Measurements from ENCODE around the gene PDE11A.
A peak's percentile ranks its signal among the peaks of the same experiment; 100 is the strongest.

PDE11A gene

GRCh38 chr2:178112202-178113152 lies 39.9 kb upstream of the PDE11A start, which contains the start of gene RBM45:
RBM45 (plus strand) TSS chr2:178112437; CDS start chr2:178112547, 110 bp downstream.
- Histone ChIP-seq H3K9me3 (no peaks in the 10 kb centered on the region), H3K4me1 (no peaks in the 10 kb centered on the region), H3K36me3 (no peaks in the 10 kb centered on the region), H3K4me3 (ENCODE audit: low read depth, low read length) (peak within 1 kb of the TSS; percentile 84), H3K27me3 (no peaks in the 10 kb centered on the region)
- DNase-seq: peak; percentile 90
- TF ChIP-seq, protein P1, sequence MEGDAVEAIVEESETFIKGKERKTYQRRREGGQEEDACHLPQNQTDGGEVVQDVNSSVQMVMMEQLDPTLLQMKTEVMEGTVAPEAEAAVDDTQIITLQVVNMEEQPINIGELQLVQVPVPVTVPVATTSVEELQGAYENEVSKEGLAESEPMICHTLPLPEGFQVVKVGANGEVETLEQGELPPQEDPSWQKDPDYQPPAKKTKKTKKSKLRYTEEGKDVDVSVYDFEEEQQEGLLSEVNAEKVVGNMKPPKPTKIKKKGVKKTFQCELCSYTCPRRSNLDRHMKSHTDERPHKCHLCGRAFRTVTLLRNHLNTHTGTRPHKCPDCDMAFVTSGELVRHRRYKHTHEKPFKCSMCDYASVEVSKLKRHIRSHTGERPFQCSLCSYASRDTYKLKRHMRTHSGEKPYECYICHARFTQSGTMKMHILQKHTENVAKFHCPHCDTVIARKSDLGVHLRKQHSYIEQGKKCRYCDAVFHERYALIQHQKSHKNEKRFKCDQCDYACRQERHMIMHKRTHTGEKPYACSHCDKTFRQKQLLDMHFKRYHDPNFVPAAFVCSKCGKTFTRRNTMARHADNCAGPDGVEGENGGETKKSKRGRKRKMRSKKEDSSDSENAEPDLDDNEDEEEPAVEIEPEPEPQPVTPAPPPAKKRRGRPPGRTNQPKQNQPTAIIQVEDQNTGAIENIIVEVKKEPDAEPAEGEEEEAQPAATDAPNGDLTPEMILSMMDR (IDR thresholded peaks at IDR 0.05; ENCODE audit: low read depth, low read length): peak; percentile 80

DNA sequence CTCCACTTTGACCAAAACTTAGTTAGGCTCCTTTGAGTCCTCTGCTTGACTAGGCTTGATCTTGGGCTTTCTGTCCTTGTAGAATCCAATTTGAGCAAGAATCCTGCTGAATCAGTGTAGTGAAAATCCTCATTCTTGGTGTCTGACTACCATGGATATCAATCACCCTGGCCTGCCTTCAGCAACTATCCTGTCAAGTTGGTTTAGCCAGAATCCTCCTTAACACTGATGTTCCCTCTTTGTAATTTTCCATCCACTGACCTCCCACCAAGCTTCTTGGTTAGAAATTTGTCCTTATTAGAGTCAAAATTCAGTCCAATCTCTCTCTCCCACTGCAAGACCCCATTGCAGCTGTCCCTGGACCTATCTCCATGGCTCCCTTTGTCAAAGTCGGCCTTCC lies 39.2 kb upstream of the PDE11A start:
- Histone ChIP-seq H3K9me3 (no peaks in the 10 kb centered on the region), H3K4me1 (no peaks in the 10 kb centered on the region), H3K27me3 (no peaks in the 10 kb centered on the region), H3K36me3 (no peaks in the 10 kb centered on the region), H3K4me3 (ENCODE audit: low read depth, low read length) (no peak overlapping the region)
- DNase-seq: no peak
- TF ChIP-seq, protein P1 (IDR thresholded peaks at IDR 0.05; ENCODE audit: low read depth, low read length): no peak

- TF ChIP-seq, protein P1 (IDR thresholded peaks at IDR 0.05; ENCODE audit: low read depth, low read length): no peak
- Histone ChIP-seq H3K4me3 (ENCODE audit: low read depth, low read length) (no peak overlapping the region), H3K9me3 (no peaks in the 10 kb centered on the region), H3K36me3 (no peaks in the 10 kb centered on the region), H3K27me3 (no peaks in the 10 kb centered on the region), H3K4me1 (no peaks in the 10 kb centered on the region)
- peak; percentile 9 for DNase-seq
Observed at GRCh38 chr2:178110681-178111080, 38.1 kb upstream of the PDE11A start.

DNA sequence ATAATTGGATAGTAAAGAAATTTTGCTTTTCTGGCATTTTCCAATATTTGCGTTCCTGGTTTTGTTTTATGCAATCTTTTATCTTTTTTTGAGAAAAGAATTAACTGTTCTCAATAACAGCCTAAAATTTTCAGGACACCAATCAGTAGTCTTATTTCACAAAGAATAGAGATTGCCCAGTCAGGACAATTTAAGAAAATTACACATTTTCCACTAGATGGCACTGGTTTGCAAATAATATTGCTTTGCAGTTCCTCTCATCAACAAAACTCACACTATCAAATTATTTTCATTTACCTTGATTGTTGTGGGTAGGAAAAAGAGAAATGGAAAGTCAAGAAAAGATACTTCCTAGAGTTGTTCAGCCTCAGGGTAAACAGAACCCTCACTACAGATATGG lies 37.2 kb upstream of the PDE11A start:
- no peaks in the 10 kb centered on the region for H3K27me3 ChIP-seq
- no peak overlapping the region for H3K4me3 ChIP-seq (ENCODE audit: low read depth, low read length)
- H3K4me1 ChIP-seq: no peaks in the 10 kb centered on the region
- no peaks in the 10 kb centered on the region for H3K36me3 ChIP-seq
- no peak for DNase-seq
- TF ChIP-seq, protein P1 (IDR thresholded peaks at IDR 0.05; ENCODE audit: low read depth, low read length): peak; percentile 50
- H3K9me3 ChIP-seq: no peaks in the 10 kb centered on the region

DNA sequence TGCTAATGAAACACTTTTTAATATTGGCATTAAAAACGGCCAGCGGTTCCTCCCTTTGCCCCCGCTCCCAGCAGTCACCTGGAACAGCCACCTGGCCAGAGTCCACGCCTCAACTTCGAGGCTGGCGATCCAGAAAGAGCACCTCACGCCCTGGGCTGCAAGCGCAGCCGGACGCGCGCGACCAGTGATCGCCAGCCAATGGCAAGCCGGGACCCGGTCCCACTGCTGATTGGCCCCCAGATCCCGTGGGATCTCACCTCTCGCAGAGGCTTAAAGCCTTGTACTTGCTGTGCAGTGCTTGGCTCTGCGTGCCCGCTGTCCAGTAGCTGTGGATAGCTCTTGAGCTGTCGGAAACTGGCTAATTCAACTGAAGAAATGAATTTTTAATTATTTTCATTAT lies 35.6 kb upstream of the PDE11A start:
- no peak for DNase-seq
- Histone ChIP-seq H3K4me1 (no peaks in the 10 kb centered on the region), H3K9me3 (no peaks in the 10 kb centered on the region), H3K4me3 (ENCODE audit: low read depth, low read length) (no peak overlapping the region), H3K27me3 (no peaks in the 10 kb centered on the region), H3K36me3 (no peaks in the 10 kb centered on the region)
- TF ChIP-seq, protein P1 (IDR thresholded peaks at IDR 0.05; ENCODE audit: low read depth, low read length): no peak

DNA sequence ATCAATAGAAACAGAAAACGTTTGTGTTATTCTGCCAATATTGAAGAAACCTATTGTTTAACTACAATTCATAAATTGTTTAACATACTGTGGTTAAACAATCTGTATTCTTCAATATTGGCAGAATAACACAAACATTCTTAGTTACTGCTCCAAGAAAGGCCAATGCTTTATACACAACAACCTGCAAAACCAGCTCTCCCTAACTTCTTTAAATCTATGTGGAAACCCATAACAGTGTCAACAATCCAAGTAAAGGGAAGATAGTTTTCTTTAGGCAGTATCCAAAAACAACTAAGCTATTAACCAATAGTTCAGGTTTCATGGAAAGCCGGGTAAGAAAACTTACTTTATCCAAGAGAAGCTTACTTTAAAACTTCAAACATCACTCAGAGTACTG lies 33.5 kb upstream of the PDE11A start:
- DNase-seq: no peak
- no peaks in the 10 kb centered on the region for H3K36me3 ChIP-seq

More for the DNA sequence above, 33.5 kb upstream of the PDE11A start:
- H3K9me3 ChIP-seq: no peaks in the 10 kb centered on the region
- H3K27me3 ChIP-seq: no peaks in the 10 kb centered on the region
- H3K4me3 ChIP-seq (ENCODE audit: low read depth, low read length): no peak overlapping the region
- TF ChIP-seq, protein P1 (IDR thresholded peaks at IDR 0.05; ENCODE audit: low read depth, low read length): no peak
- H3K4me1 ChIP-seq: no peaks in the 10 kb centered on the region

All from BE2C (cell line).